NOMO-1 (cell line): Measurements from ENCODE around the gene TBC1D30.

Source experiments
- DNase-seq, 2 experiments: peaks; one replicate each; lab custom pipeline; 2025; ENCODE audit not compliant: unreplicated experiment in 2 of 2; lab: John Stamatoyannopoulos, UW

The TBC1D30 gene

GRCh38 chr12:64858882-64859605 is 34.6 kb downstream of the TBC1D30 start:
- DNase-seq = no peak

- DNase-seq = no peak
These were observed 36.1 kb downstream of the TBC1D30 start for GRCh38 chr12:64860446-64860998.

- no peak for DNase-seq
These were observed 39.9 kb downstream of the TBC1D30 start for GRCh38 chr12:64864319-64864718.

- DNase-seq = no peak
These were observed 50.7 kb downstream of the TBC1D30 start for GRCh38 chr12:64875186-64875585.

- DNase-seq = no peak
These were observed 52.1 kb downstream of the TBC1D30 start for GRCh38 chr12:64876388-64877071.

GRCh38 chr12:64877363-64878004 is 53.0 kb downstream of the TBC1D30 start:
- DNase-seq = no peak

GRCh38 chr12:64882687-64883086 is 58.2 kb downstream of the TBC1D30 start:
- DNase-seq = no peak

GRCh38 chr12:64883264-64884163 is 59.1 kb downstream of the TBC1D30 start:
- DNase-seq = no peak

- DNase-seq = no peak
These were observed 59.7 kb downstream of the TBC1D30 start for GRCh38 chr12:64884164-64884542.

GRCh38 chr12:64884728-64885127 is 60.3 kb downstream of the TBC1D30 start:
- DNase-seq = no peak

GRCh38 chr12:64889434-64890216 is 65.2 kb downstream of the TBC1D30 start:
- DNase-seq = no peak

- peak; percentile 41 to 71 for DNase-seq
These were observed 66.5 kb downstream of the TBC1D30 start for GRCh38 chr12:64890873-64891468.

GRCh38 chr12:64891629-64892028 is 67.2 kb downstream of the TBC1D30 start:
- no peak for DNase-seq

- no peak for DNase-seq
These were observed 68.1 kb downstream of the TBC1D30 start for GRCh38 chr12:64892561-64892960.

GRCh38 chr12:64893961-64894360 is 69.5 kb downstream of the TBC1D30 start:
- DNase-seq = no peak

GRCh38 chr12:64894827-64895475 is 70.5 kb downstream of the TBC1D30 start:
- DNase-seq = no peak

- no peak for DNase-seq
These were observed 71.1 kb downstream of the TBC1D30 start for GRCh38 chr12:64895526-64895925.

- no peak for DNase-seq
These were observed 76.1 kb downstream of the TBC1D30 start for GRCh38 chr12:64900540-64900939.
